ENCODE results near the gene NME1. TPM values are rescaled to one million over a fixed set of nuclear protein-coding genes. Genes with fewer than 3 reads are reported as not detected.

The NME1 gene
- total RNA-seq, 4 donors from 2014 or later, result 21.1 to 67.6 (median 61.1) TPM

GRCh38 chr17:51164911-51165679 lies 11.7 kb downstream of the NME1 start:
- peak overlapping the region; percentile 91 for H3K4me3 ChIP-seq

GRCh38 chr17:51165680-51166197 lies 12.4 kb downstream of the NME1 start:
- Histone ChIP-seq H3K27ac (peak overlapping the region; percentile 97), H3K4me3 (peak overlapping the region; percentile 91), H3K27me3 (no peaks in the 10 kb centered on the region), H3K36me3 (peaks cover 46% of the 10 kb centered on the region), H3K4me1 (peaks cover 17% of the 10 kb centered on the region), H3K9me3 (no peaks in the 10 kb centered on the region)
- WGBS, result 8% methylated on average over 16 of the region's 21 CpGs
- peak in 1 of 2 donors; percentile 73 for DNase-seq (ENCODE audit: low spot score in 2 of 2)
- TF ChIP-seq POLR2A (IDR thresholded peaks at IDR 0.05), result no peak

More at GRCh38 chr17:51164911-51165679, 11.7 kb downstream of the NME1 start:
- TF ChIP-seq EP300 (IDR thresholded peaks at IDR 0.05) (no peak), POLR2AphosphoS5 (IDR thresholded peaks at IDR 0.05) (no peak), POLR2A (IDR thresholded peaks at IDR 0.05) (no peak), CTCF (IDR thresholded peaks at IDR 0.05) (no peak)
- Histone ChIP-seq H3K27ac (peak overlapping the region; percentile 97), H3K27me3 (no peaks in the 10 kb centered on the region), H3K4me1 (peaks cover 17% of the 10 kb centered on the region), H3K36me3 (peaks cover 46% of the 10 kb centered on the region), H3K9me3 (no peaks in the 10 kb centered on the region)
- peak in 1 of 2 donors; percentile 72 for DNase-seq (ENCODE audit: low spot score in 2 of 2)
- WGBS, result 91% methylated on average over 4 of the region's 16 CpGs

GRCh38 chr17:51166198-51166986 lies 13.0 kb downstream of the NME1 start, which contains the start of gene NME2:
Gene NME2 (plus strand): TSS chr17:51166411. CDS start chr17:51166831, 420 bp downstream.
- peak within 1 kb of the TSS; percentile 97 for H3K27ac ChIP-seq
- no peaks in the 10 kb centered on the region for H3K27me3 ChIP-seq
- H3K4me3 ChIP-seq, result peak within 1 kb of the TSS; percentile 91
- H3K4me1 ChIP-seq, result peaks cover 17% of the 10 kb centered on the region
- no peaks in the 10 kb centered on the region for H3K9me3 ChIP-seq
- peak in 1 of 3 donors; percentile 44 for TF ChIP-seq POLR2AphosphoS5 (IDR thresholded peaks at IDR 0.05)
- no peak for TF ChIP-seq EP300 (IDR thresholded peaks at IDR 0.05)
- WGBS, result 0% methylated on average over 9 of the region's 98 CpGs
- peak; percentile 90 to 93 for DNase-seq (ENCODE audit: low spot score in 2 of 2)
- H3K36me3 ChIP-seq, result peaks cover 46% of the 10 kb centered on the region

GRCh38 chr17:51166987-51167931 lies 13.9 kb downstream of the NME1 start:
- Histone ChIP-seq H3K27me3 (no peaks in the 10 kb centered on the region), H3K9me3 (no peaks in the 10 kb centered on the region), H3K27ac (peak overlapping the region; percentile 97), H3K4me1 (peaks cover 17% of the 10 kb centered on the region), H3K36me3 (peaks cover 46% of the 10 kb centered on the region), H3K4me3 (peak overlapping the region; percentile 91)
- WGBS, result 16% methylated on average over 30 of the region's 42 CpGs
- peak in 1 of 2 donors; percentile 77 for DNase-seq (ENCODE audit: low spot score in 2 of 2)
- TF ChIP-seq CTCF (IDR thresholded peaks at IDR 0.05) (peak; percentile 30 to 71), POLR2AphosphoS5 (IDR thresholded peaks at IDR 0.05) (no peak)

- TF ChIP-seq POLR2A (IDR thresholded peaks at IDR 0.05), result no peak
- no peak for TF ChIP-seq CTCF (IDR thresholded peaks at IDR 0.05)
- no peak for TF ChIP-seq POLR2AphosphoS5 (IDR thresholded peaks at IDR 0.05)
- no peak for TF ChIP-seq EP300 (IDR thresholded peaks at IDR 0.05)
- WGBS, result 86% methylated on average over 1 of the region's 1 CpG
- no peak for DNase-seq (ENCODE audit: low spot score in 2 of 2)
- no peaks in the 10 kb centered on the region for H3K9me3 ChIP-seq
- peaks cover 17% of the 10 kb centered on the region for H3K4me1 ChIP-seq
- peaks cover 47% of the 10 kb centered on the region for H3K36me3 ChIP-seq
- no peaks in the 10 kb centered on the region for H3K27me3 ChIP-seq
- H3K4me3 ChIP-seq, result no peak overlapping the region
- H3K27ac ChIP-seq, result no peak overlapping the region
Observed at GRCh38 chr17:51169340-51169739, 16.0 kb downstream of the NME1 start.

All from suprapubic skin (tissue), 4 donors.